ENCODE data around the gene YPEL2.

The YPEL2 gene

GRCh38 chr17:59436900-59437299 lies 105.4 kb downstream of the YPEL2 start:
- DNase-seq, result no peak

GRCh38 chr17:59437791-59438281 lies 106.4 kb downstream of the YPEL2 start:
- DNase-seq, result no peak

- no peak for DNase-seq
Observed at GRCh38 chr17:59439262-59439661, 107.8 kb downstream of the YPEL2 start.

- DNase-seq, result no peak
Observed at GRCh38 chr17:59439741-59440211, 108.3 kb downstream of the YPEL2 start.

DNA sequence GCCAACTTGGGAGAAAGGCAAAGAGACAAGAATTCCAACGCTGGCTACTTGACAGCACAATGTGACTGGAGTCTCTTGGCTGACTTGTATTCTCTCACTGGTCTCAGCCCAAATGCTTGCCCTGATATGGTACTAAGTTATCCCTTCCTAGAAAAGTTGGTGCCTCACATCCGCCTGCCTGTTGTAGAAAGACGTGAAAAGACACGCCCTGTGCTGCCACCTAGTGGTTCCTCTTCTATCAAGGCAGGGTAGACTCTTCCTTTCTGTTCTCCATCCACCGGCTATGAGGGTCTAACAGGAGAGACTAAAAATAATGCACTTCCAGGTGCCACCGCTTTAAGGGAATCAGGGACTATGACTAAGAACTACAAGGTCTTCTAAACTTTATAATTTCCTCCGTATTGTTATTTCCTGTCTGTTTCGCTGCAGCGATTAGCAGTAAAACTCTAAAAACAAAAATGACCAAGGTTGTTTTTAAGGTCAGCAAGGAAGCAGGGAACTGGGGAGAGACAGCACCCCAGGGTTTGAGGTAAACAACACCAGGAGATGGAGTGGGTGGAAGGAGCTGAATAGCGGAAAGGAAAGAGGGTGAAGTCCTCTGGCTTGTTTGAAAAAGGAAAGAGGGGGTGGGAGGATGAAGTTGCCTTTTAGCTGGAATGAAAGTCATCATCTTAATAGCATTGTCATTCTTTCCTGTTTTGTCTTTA lies 109.5 kb downstream of the YPEL2 start:
- DNase-seq, result peak; percentile 83

GRCh38 chr17:59441464-59442096 lies 110.1 kb downstream of the YPEL2 start:
- no peak for DNase-seq

- DNase-seq, result no peak
Observed at GRCh38 chr17:59443106-59443505, 111.7 kb downstream of the YPEL2 start.

Measured in activated naive CD4-positive, alpha-beta T cell treated with anti-CD3 and anti-CD28 coated beads, Interleukin-2, amount 50 U/mL, for 16 hours (primary cell).